HT1080 (cell line): ENCODE measurements around the gene OR6V1. TPM values are rescaled to one million over a fixed set of nuclear protein-coding genes. Genes with fewer than 3 reads are reported as not detected.

Experiments used
- total RNA-seq: library from RNA; depleted of rRNA; stranded (reverse); fragments of >200 nt; shearing (Covaris generic); gene quantifications from 2 replicates; pipeline ENCODE4 v1.2.3, GENCODE V29; 2014; rRNA removed

Gene OR6V1
- total RNA-seq, 1 experiment from 2014 or later = not detected

Other genes with a start within 250 kb of the OR6V1 start
- gene EPHB6, start 197.3 kb upstream of the OR6V1 start, total RNA-seq = 1.5 and 4.0 TPM in 2 replicates
- not detected in 2 replicates for gene TRPV6, start 166.6 kb upstream of the OR6V1 start, total RNA-seq
- gene TRPV5, start 118.6 kb upstream of the OR6V1 start, total RNA-seq = not detected in 2 replicates
- gene LLCFC1, start 112.9 kb upstream of the OR6V1 start, total RNA-seq = not detected in 2 replicates
- gene KEL, start 90.0 kb upstream of the OR6V1 start, total RNA-seq = not detected in 2 replicates
- gene OR9A2, start 25.2 kb upstream of the OR6V1 start, total RNA-seq = not detected in 2 replicates
- not detected in 2 replicates for gene PIP, start 79.7 kb downstream of the OR6V1 start, total RNA-seq
- gene TAS2R39, start 131.1 kb downstream of the OR6V1 start, total RNA-seq = not detected in 2 replicates
- gene TAS2R40, start 169.7 kb downstream of the OR6V1 start, total RNA-seq = not detected in 2 replicates
- gene GSTK1, start 211.1 kb downstream of the OR6V1 start, total RNA-seq = 90.4 and 91.5 TPM in 2 replicates
- not detected in 2 replicates for gene TMEM139, start 232.6 kb downstream of the OR6V1 start, total RNA-seq
- gene CASP2, start 236.0 kb downstream of the OR6V1 start, total RNA-seq = 7.0 and 12.6 TPM in 2 replicates